ENCODE measurements around the gene COX19. TPM values are rescaled to one million over a fixed set of nuclear protein-coding genes. Genes with fewer than 3 reads are reported as not detected.

Gene COX19
- total RNA-seq, 4 donors from 2014 or later: 2.6 to 32.5 (median 20.1) TPM

- Histone ChIP-seq H3K9me3 (no peaks in the 10 kb centered on the region), H3K27me3 (no peaks in the 10 kb centered on the region), H3K4me1 (peaks cover 0 to 10% of the 10 kb centered on the region in 2 donors), H3K4me3 (no peak overlapping the region), H3K27ac (no peak overlapping the region), H3K36me3 (no peaks in the 10 kb centered on the region)
- TF ChIP-seq, protein P1, sequence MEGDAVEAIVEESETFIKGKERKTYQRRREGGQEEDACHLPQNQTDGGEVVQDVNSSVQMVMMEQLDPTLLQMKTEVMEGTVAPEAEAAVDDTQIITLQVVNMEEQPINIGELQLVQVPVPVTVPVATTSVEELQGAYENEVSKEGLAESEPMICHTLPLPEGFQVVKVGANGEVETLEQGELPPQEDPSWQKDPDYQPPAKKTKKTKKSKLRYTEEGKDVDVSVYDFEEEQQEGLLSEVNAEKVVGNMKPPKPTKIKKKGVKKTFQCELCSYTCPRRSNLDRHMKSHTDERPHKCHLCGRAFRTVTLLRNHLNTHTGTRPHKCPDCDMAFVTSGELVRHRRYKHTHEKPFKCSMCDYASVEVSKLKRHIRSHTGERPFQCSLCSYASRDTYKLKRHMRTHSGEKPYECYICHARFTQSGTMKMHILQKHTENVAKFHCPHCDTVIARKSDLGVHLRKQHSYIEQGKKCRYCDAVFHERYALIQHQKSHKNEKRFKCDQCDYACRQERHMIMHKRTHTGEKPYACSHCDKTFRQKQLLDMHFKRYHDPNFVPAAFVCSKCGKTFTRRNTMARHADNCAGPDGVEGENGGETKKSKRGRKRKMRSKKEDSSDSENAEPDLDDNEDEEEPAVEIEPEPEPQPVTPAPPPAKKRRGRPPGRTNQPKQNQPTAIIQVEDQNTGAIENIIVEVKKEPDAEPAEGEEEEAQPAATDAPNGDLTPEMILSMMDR (IDR thresholded peaks at IDR 0.05): no peak
- TF ChIP-seq POLR2A (IDR thresholded peaks at IDR 0.05): no peak
- intact Hi-C loops (cut with DNase I; ENCODE audit: low total_unique reads): no loop called here
- no peak for DNase-seq
Measured at GRCh38 chr7:958221-959200, 16.8 kb downstream of the COX19 start.

GRCh38 chr7:957418-958220 lies 17.7 kb downstream of the COX19 start:
- H3K4me3 ChIP-seq: no peak overlapping the region
- TF ChIP-seq, protein P1 (IDR thresholded peaks at IDR 0.05): no peak
- TF ChIP-seq POLR2A (IDR thresholded peaks at IDR 0.05): no peak
- H3K4me1 ChIP-seq: peaks cover 0 to 9% of the 10 kb centered on the region in 2 donors
- H3K9me3 ChIP-seq: no peaks in the 10 kb centered on the region
- peaks cover 0 to 3% of the 10 kb centered on the region in 2 donors for H3K27me3 ChIP-seq
- intact Hi-C loops (cut with DNase I; ENCODE audit: low total_unique reads): no loop called here
- DNase-seq: no peak
- no peak overlapping the region for H3K27ac ChIP-seq
- H3K36me3 ChIP-seq: no peaks in the 10 kb centered on the region

DNA sequence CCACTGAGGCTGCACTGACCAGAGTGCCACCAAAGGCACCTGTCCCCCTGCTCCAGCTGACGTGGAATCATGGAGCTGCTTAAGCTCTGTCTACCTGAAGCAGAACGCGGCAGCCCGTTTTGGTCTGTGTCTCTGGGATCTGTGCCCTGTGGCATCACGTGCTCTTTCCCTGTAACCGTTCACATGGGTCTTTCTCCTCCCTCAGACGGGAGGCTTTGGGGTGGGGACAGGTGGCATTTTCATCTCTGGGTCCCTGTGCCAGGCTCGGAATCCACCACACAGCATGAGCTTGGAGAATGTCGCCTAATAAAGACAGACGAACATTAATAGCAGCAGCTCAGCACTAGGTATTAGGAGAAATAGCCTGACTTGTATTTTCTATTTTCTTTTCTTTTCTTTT lies 19.3 kb downstream of the COX19 start:
- H3K27ac ChIP-seq: no peak overlapping the region

DNA sequence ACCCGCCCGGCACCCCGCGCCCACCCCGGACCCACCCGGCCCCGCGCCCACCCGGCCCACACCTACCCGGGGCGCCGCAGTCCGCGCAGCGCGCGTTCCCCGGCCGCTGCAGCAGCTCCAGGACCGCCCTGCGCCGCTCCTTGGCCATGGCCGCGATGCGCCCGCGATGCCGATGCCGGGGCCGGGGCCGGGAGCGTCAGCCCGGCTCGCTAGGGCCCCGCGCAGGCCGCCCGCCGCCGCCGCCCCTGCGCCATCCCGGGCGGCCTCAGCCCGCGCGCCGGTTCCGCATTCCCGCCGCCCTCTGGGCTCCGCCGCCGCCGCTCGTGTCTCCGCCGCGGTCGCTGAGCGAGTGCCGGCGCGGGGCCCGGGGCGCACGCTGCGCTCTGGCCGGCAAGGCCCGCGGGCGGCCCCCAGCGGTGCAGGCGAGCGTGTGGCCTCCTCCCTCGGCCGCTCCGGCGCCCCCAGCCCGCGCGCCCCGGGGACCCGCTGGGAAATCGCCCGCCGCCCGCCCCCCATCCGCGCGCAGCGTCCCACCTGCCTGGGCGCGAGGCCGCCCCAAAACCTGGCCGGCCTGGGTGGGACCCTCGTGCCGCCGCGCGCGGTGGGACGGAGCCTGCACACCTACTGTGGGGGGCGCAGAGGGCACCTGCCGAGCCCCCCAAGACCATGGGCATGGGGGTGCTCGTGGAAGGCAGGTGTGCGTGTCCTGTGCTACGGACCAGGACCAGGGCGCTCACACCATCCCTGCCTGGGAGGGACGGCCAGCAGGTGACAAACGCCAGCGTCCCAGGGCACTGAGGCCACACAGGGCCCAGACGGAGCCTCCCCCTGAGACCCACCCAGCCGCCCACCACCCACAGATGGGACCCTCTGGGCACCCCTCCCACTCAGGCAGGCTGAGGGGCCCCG lies 20.8 kb downstream of the COX19 start, which contains the start of gene ADAP1:
Gene ADAP1, minus strand, starts transcription at position 351 of the 909 bp plus-strand sequence. Its CDS starts 203 bp downstream, at position 148.
- Histone ChIP-seq H3K4me3 (peak within 1 kb of the TSS; percentile 27 to 32), H3K4me1 (peaks cover 0 to 9% of the 10 kb centered on the region in 2 donors), H3K27ac (no peak within 1 kb of the TSS), H3K9me3 (no peaks in the 10 kb centered on the region), H3K36me3 (no peaks in the 10 kb centered on the region), H3K27me3 (peaks cover 0 to 3% of the 10 kb centered on the region in 2 donors)
- peak in 1 of 2 donors; percentile 7 for DNase-seq
- TF ChIP-seq, protein P1 (IDR thresholded peaks at IDR 0.05): peak in 3 of 4 experiments; percentile 9 to 36 (median 33)
- no peak for TF ChIP-seq POLR2A (IDR thresholded peaks at IDR 0.05)
- intact Hi-C loops (cut with DNase I; ENCODE audit: low total_unique reads): no loop called here

More for the DNA sequence above, 19.3 kb downstream of the COX19 start:
- no peaks in the 10 kb centered on the region for H3K36me3 ChIP-seq
- no peak for DNase-seq
- no peak overlapping the region for H3K4me3 ChIP-seq
- H3K27me3 ChIP-seq: peaks cover 0 to 3% of the 10 kb centered on the region in 2 donors
- TF ChIP-seq, protein P1 (IDR thresholded peaks at IDR 0.05): no peak
- no peak for TF ChIP-seq POLR2A (IDR thresholded peaks at IDR 0.05)
- H3K4me1 ChIP-seq: peaks cover 0 to 9% of the 10 kb centered on the region in 2 donors
- H3K9me3 ChIP-seq: no peaks in the 10 kb centered on the region
- intact Hi-C loops (cut with DNase I; ENCODE audit: low total_unique reads): no loop called here

All from uterus (tissue), 4 donors.